DOHH2 (cell line): ENCODE data around the gene CCDC182.

Experiments used
- H3F3A ChIP-seq: fragments of 200-600 bp; sonication (generic), shearing (Covaris generic); 2 replicates; pipeline ENCODE4 v1.6.0; 2016; ENCODE audit warnings: antibody characterized with exemption, mild to moderate bottlenecking; ENCODE audit not compliant: control insufficient read depth, insufficient read depth
- H3K27ac ChIP-seq: fragments of 200-600 bp; sonication (generic); 2 replicates; pipeline ENCODE4 v1.5.1; 2014; ENCODE audit warnings: low read depth, mild to moderate bottlenecking, low read length, moderate library complexity
- H3K27me3 ChIP-seq: fragments of 200-600 bp; sonication (generic); 2 replicates; pipeline ENCODE4 v1.6.1; 2014; ENCODE audit warnings: mild to moderate bottlenecking, low read length, mixed read lengths; ENCODE audit not compliant: control insufficient read depth
- H3K36me3 ChIP-seq: fragments of 200-600 bp; sonication (generic); 2 replicates; pipeline ENCODE4 v1.6.1; 2014; ENCODE audit warnings: mild to moderate bottlenecking, low read length, moderate library complexity, mixed read lengths; ENCODE audit not compliant: control insufficient read depth
- H3K4me1 ChIP-seq: fragments of 200-600 bp; sonication (generic); 2 replicates; pipeline ENCODE4 v1.6.1; 2014; ENCODE audit warnings: mild to moderate bottlenecking, low read length, mixed read lengths; ENCODE audit not compliant: control insufficient read depth
- H3K4me2 ChIP-seq: fragments of 200-600 bp; sonication (generic); 2 replicates; pipeline ENCODE4 v1.6.0; 2014; ENCODE audit warnings: mild to moderate bottlenecking, low read length, moderate library complexity
- H3K4me3 ChIP-seq: fragments of 200-600 bp; sonication (generic); 2 replicates; pipeline ENCODE4 v1.5.1; 2014; ENCODE audit warnings: mild to moderate bottlenecking, low read length, mixed read lengths
- H3K79me2 ChIP-seq: fragments of 200-600 bp; sonication (generic); 2 replicates; pipeline ENCODE4 v1.6.1; 2014; ENCODE audit warnings: mild to moderate bottlenecking, low read length, mixed read lengths; ENCODE audit not compliant: control insufficient read depth
- H3K9me2 ChIP-seq: fragments of 200-600 bp; sonication (generic); replicated peaks from 2 replicates; pipeline ENCODE4 v1.6.1; 2014; ENCODE audit warnings: mild to moderate bottlenecking, low read length, mixed read lengths; ENCODE audit not compliant: control insufficient read depth
- H3K9me3 ChIP-seq: fragments of 200-600 bp; sonication (generic); 2 replicates; pipeline ENCODE4 v1.6.1; 2014; ENCODE audit warnings: antibody characterized with exemption, low read length, mixed read lengths; ENCODE audit not compliant: control insufficient read depth, insufficient read depth
- H4K20me1 ChIP-seq: fragments of 200-600 bp; sonication (generic); 2 replicates; pipeline ENCODE4 v1.6.0; 2014; ENCODE audit warnings: low read depth, mild to moderate bottlenecking, antibody characterized with exemption, low read length, moderate library complexity; ENCODE audit not compliant: control insufficient read depth, insufficient read depth
- EZH2phosphoT487 ChIP-seq: fragments of 200-600 bp; sonication (generic); IDR thresholded peaks from 2 replicates; pipeline ENCODE4 v1.6.1; 2017; ENCODE audit warnings: borderline replicate concordance, mild to moderate bottlenecking, antibody characterized with exemption, low read length, moderate library complexity, mixed read lengths
- TF ChIP-seq, protein P1 (sequence below): fragments of 200-600 bp; sonication (generic); IDR thresholded peaks from one replicate; pipeline ENCODE4 v1.5.1; 2014; ENCODE audit warnings: antibody characterized with exemption, mild to moderate bottlenecking, low read depth, low read length; ENCODE audit not compliant: poor library complexity, severe bottlenecking

CCDC182 gene

GRCh38 chr17:57779706-57780105 is 34.6 kb upstream of the CCDC182 start:
- Histone ChIP-seq H3K36me3 (no peaks in the 10 kb centered on the region), H3K4me2 (no peak overlapping the region), H3K79me2 (no peaks in the 10 kb centered on the region), H3K4me3 (no peak overlapping the region), H4K20me1 (no peaks in the 10 kb centered on the region), H3K9me2 (no peaks in the 10 kb centered on the region), H3F3A (peaks cover 3% of the 10 kb centered on the region; the same call in 1 of the 2 replicates), H3K27ac (no peak overlapping the region), H3K9me3 (no peaks in the 10 kb centered on the region), H3K27me3 (peaks cover 30% of the 10 kb centered on the region), H3K4me1 (peaks cover 22% of the 10 kb centered on the region)
- TF ChIP-seq, protein P1, sequence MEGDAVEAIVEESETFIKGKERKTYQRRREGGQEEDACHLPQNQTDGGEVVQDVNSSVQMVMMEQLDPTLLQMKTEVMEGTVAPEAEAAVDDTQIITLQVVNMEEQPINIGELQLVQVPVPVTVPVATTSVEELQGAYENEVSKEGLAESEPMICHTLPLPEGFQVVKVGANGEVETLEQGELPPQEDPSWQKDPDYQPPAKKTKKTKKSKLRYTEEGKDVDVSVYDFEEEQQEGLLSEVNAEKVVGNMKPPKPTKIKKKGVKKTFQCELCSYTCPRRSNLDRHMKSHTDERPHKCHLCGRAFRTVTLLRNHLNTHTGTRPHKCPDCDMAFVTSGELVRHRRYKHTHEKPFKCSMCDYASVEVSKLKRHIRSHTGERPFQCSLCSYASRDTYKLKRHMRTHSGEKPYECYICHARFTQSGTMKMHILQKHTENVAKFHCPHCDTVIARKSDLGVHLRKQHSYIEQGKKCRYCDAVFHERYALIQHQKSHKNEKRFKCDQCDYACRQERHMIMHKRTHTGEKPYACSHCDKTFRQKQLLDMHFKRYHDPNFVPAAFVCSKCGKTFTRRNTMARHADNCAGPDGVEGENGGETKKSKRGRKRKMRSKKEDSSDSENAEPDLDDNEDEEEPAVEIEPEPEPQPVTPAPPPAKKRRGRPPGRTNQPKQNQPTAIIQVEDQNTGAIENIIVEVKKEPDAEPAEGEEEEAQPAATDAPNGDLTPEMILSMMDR, result no peak

DNA sequence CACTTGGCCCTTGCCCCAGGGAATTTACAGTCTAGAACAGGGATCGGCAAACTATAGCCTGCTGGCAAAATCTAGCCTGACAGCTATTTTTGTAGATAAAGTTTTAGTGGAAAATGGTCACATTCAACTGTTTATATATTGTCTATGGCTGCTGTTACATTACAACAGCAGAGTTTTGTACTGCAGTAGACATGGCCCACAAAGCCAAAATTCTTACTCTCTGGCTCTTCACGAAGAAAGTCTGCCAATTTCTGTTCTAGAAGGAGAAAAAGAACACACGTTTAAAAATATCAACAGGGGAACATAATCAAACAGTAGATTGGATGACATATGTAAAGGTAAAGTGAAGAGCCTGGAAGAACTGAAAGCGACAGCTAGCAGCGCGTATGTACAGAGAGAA is 33.2 kb upstream of the CCDC182 start:
- peaks cover 35% of the 10 kb centered on the region for H3K27me3 ChIP-seq
- H3K4me2 ChIP-seq, result no peak overlapping the region
- no peak overlapping the region for H3K27ac ChIP-seq
- no peaks in the 10 kb centered on the region for H3K79me2 ChIP-seq
- no peaks in the 10 kb centered on the region for H3F3A ChIP-seq
- no peaks in the 10 kb centered on the region for H4K20me1 ChIP-seq
- no peak overlapping the region for H3K4me3 ChIP-seq
- no peak for TF ChIP-seq EZH2phosphoT487
- TF ChIP-seq, protein P1, result no peak
- no peaks in the 10 kb centered on the region for H3K9me2 ChIP-seq
- no peaks in the 10 kb centered on the region for H3K36me3 ChIP-seq
- H3K9me3 ChIP-seq, result no peaks in the 10 kb centered on the region
- H3K4me1 ChIP-seq, result peaks cover 8% of the 10 kb centered on the region

DNA sequence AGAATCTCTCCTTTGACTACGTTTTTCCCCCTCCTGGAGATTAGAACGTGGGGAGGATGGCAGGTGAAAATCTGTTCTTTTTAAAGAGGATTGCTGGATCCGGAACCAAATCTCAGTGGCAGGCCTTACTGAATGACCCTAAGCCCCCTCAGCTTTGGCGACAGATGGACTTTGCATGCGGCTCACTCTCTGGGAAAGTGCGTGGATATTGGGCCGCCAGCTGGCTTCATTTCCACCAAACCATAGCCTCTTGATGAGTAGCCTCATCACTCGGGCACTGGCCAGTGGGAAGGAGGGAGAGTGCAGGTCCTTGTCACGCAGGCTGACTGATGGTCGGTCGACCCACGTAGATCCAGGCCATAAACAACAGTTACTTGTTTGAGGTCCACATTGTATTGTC is 31.3 kb upstream of the CCDC182 start:
- Histone ChIP-seq H3K79me2 (no peaks in the 10 kb centered on the region), H3K4me1 (no peaks in the 10 kb centered on the region), H3K9me2 (no peaks in the 10 kb centered on the region), H3K27me3 (peaks cover 36% of the 10 kb centered on the region), H3K4me2 (no peak overlapping the region), H4K20me1 (no peaks in the 10 kb centered on the region), H3F3A (no peaks in the 10 kb centered on the region), H3K9me3 (no peaks in the 10 kb centered on the region), H3K27ac (no peak overlapping the region), H3K36me3 (no peaks in the 10 kb centered on the region), H3K4me3 (no peak overlapping the region)
- TF ChIP-seq, protein P1, result no peak
- no peak for TF ChIP-seq EZH2phosphoT487

- Histone ChIP-seq H4K20me1 (no peaks in the 10 kb centered on the region), H3K36me3 (no peaks in the 10 kb centered on the region), H3K27me3 (peaks cover 47% of the 10 kb centered on the region), H3K4me2 (no peak overlapping the region), H3K4me1 (no peaks in the 10 kb centered on the region), H3F3A (no peaks in the 10 kb centered on the region), H3K79me2 (no peaks in the 10 kb centered on the region), H3K27ac (no peak overlapping the region), H3K9me3 (no peaks in the 10 kb centered on the region), H3K4me3 (no peak overlapping the region), H3K9me2 (no peaks in the 10 kb centered on the region)
- no peak for TF ChIP-seq EZH2phosphoT487
- TF ChIP-seq, protein P1, result no peak
Measured at GRCh38 chr17:57774872-57775271, 29.8 kb upstream of the CCDC182 start.
